Smooth muscle cell (in vitro differentiated cells): ENCODE data around the gene CDK14. TPM values are rescaled to one million over a fixed set of nuclear protein-coding genes. Genes with fewer than 3 reads are reported as not detected.

Source experiments
- DNase-seq: peaks from one replicate; lab custom pipeline; 2025; ENCODE audit not compliant: unreplicated experiment; lab: John Stamatoyannopoulos, UW
- H2AFZ ChIP-seq: fragments of 200-600 bp; sonication (generic); 2 replicates; pipeline ENCODE4 v1.6.0; 2016; ENCODE audit warnings: antibody characterized with exemption, low read depth, mild to moderate bottlenecking
- H3F3A ChIP-seq: fragments of 200-600 bp; sonication (generic); 2 replicates; pipeline ENCODE4 v1.6.0; 2017; ENCODE audit warnings: antibody characterized with exemption, low read depth
- H3K27ac ChIP-seq: fragments of 200-600 bp; sonication (generic); 2 replicates; pipeline ENCODE4 v1.5.1; 2016; ENCODE audit warnings: low read depth, mild to moderate bottlenecking
- H3K27me3 ChIP-seq: fragments of 200-600 bp; sonication (generic); 2 replicates; pipeline ENCODE4 v1.6.1; 2016; ENCODE audit warnings: low read depth, mild to moderate bottlenecking
- H3K36me3 ChIP-seq: fragments of 200-600 bp; sonication (generic); 2 replicates; pipeline ENCODE4 v1.5.1; 2016; ENCODE audit warnings: low read depth
- H3K4me1 ChIP-seq: fragments of 200-600 bp; sonication (generic); 2 replicates; pipeline ENCODE4 v1.5.1; 2016; ENCODE audit warnings: low read depth
- H3K4me2 ChIP-seq: fragments of 200-600 bp; sonication (generic); 2 replicates; pipeline ENCODE4 v1.6.0; 2016; ENCODE audit warnings: mild to moderate bottlenecking
- H3K4me3 ChIP-seq: fragments of 200-600 bp; sonication (generic); 2 replicates; pipeline ENCODE4 v1.5.1; 2016; ENCODE audit warnings: mild to moderate bottlenecking
- H3K79me2 ChIP-seq: fragments of 200-600 bp; sonication (generic); 2 replicates; pipeline ENCODE4 v1.6.0; 2016; ENCODE audit warnings: low read depth, mild to moderate bottlenecking
- H3K9ac ChIP-seq: fragments of 200-600 bp; sonication (generic); 2 replicates; pipeline ENCODE4 v1.6.0; 2016; ENCODE audit warnings: low read depth
- H3K9me3 ChIP-seq: fragments of 200-600 bp; sonication (generic); replicated peaks from 2 replicates; pipeline ENCODE4 v1.5.1; 2016; ENCODE audit warnings: low read depth
- H4K20me1 ChIP-seq: fragments of 200-600 bp; sonication (generic); 2 replicates; pipeline ENCODE4 v1.6.0; 2016; ENCODE audit warnings: low read depth
- WGBS: methylation state at CpG from one replicate; pipeline ENCODE4 v1.1.7; 2016; ENCODE audit warnings: low lambda C conversion rate; 5-methylcytosine and 5-hydroxymethylcytosine counted together
- polyA plus RNA-seq: library from polyadenylated mRNA; unstranded; fragments of >200 nt; fragmentation: Nextera tagmentation; extraction: Ambion mirVana; gene quantifications from 2 replicates; pipeline ENCODE4 v1.2.1, GENCODE V29; 2016
- total RNA-seq: library from RNA; depleted of rRNA; stranded (reverse); fragments of >200 nt; gene quantifications from 2 replicates; pipeline ENCODE4 v1.2.3, GENCODE V29; 2014
- TF ChIP-seq, protein P1 (sequence below): fragments of 200-600 bp; sonication (generic); IDR thresholded peaks from 2 replicates; pipeline ENCODE4 v1.5.1; 2017; ENCODE audit warnings: borderline replicate concordance, mild to moderate bottlenecking, antibody characterized with exemption; ENCODE audit not compliant: insufficient read depth, poor library complexity, severe bottlenecking

CDK14 gene
- total and polyA plus RNA-seq, 2 experiments from 2014 or later, result 4.1 to 5.3 TPM

DNA sequence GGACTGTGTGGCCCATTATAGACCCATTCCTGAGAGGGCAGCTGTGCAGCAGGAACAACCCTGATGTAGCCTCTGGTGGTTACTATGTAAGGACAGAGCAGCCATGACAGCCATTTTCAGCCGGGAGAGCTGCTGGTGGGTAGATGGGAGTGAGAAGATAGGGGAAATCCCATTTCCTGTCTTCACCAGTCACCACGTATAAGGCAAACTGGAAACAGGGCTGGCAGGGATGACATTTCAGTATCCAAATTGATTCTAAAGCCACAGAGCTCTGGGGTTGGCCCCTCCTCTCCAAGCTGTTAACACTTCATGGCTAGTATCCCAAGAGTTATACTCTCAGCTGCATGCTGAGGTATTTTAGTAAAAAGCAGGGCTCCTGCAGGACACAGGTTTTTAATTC lies 652.9 kb downstream of the CDK14 start:
- no peaks in the 10 kb centered on the region for H3K79me2 ChIP-seq
- no peak overlapping the region for H3K4me3 ChIP-seq
- peaks cover 13% of the 10 kb centered on the region for H3F3A ChIP-seq
- peak overlapping the region; percentile 31 for H3K4me2 ChIP-seq
- no peaks in the 10 kb centered on the region for H3K27me3 ChIP-seq
- no peak for DNase-seq
- H4K20me1 ChIP-seq, result no peaks in the 10 kb centered on the region
- 5% methylated on average over 2 of the region's 2 CpGs for WGBS
- no peaks in the 10 kb centered on the region for H3K9me3 ChIP-seq
- no peak overlapping the region for H3K9ac ChIP-seq
- no peaks in the 10 kb centered on the region for H3K36me3 ChIP-seq
- peak overlapping the region; percentile 20 for H2AFZ ChIP-seq
- no peaks in the 10 kb centered on the region for H3K4me1 ChIP-seq
- TF ChIP-seq, protein P1, sequence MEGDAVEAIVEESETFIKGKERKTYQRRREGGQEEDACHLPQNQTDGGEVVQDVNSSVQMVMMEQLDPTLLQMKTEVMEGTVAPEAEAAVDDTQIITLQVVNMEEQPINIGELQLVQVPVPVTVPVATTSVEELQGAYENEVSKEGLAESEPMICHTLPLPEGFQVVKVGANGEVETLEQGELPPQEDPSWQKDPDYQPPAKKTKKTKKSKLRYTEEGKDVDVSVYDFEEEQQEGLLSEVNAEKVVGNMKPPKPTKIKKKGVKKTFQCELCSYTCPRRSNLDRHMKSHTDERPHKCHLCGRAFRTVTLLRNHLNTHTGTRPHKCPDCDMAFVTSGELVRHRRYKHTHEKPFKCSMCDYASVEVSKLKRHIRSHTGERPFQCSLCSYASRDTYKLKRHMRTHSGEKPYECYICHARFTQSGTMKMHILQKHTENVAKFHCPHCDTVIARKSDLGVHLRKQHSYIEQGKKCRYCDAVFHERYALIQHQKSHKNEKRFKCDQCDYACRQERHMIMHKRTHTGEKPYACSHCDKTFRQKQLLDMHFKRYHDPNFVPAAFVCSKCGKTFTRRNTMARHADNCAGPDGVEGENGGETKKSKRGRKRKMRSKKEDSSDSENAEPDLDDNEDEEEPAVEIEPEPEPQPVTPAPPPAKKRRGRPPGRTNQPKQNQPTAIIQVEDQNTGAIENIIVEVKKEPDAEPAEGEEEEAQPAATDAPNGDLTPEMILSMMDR, result no peak
- peak overlapping the region; percentile 80 for H3K27ac ChIP-seq

DNA sequence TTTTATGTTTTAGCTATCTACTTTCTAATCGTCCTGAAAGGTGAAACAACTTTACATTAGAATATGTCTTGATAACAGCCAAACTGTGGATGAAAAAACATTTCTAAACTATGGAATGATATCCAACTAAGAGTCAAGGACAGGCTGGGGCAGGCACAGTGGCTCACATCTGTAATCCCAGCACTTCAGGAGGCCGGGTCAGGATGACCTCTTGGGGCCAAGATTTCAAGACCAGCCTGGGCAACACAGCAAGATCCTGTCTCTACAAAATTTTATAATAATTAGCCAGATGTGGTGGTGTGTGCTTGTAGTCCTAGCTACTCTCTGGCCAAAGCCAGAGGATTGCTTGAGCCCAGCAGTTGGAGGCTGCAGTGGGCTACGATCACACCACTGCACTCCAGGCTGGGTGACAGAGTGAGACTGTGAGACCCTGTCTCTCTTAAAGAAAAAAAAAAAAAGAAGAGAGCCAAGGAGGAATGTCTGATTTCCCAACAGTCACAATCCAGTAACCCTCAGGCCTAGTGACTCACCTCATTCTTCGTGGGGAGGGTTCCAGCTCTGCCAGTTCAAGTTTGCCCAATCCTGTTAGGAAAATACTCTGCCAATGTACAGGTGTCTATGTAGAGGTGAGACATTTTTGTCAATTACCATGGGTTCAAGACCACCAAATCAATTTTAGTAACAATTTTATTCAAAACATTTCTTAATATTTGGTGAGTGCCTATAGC lies 653.5 kb downstream of the CDK14 start:
- Histone ChIP-seq H4K20me1 (no peaks in the 10 kb centered on the region), H3K27ac (peak overlapping the region; percentile 80), H3K4me3 (no peak overlapping the region), H3K4me1 (no peaks in the 10 kb centered on the region), H3K27me3 (no peaks in the 10 kb centered on the region), H3K9ac (no peak overlapping the region), H3K79me2 (no peaks in the 10 kb centered on the region), H3F3A (peaks cover 13% of the 10 kb centered on the region), H3K36me3 (no peaks in the 10 kb centered on the region), H3K9me3 (no peaks in the 10 kb centered on the region), H2AFZ (peak overlapping the region; percentile 20), H3K4me2 (peak overlapping the region; percentile 31)
- TF ChIP-seq, protein P1, result no peak
- WGBS, result 40% methylated on average over 4 of the region's 4 CpGs
- DNase-seq, result no peak

DNA sequence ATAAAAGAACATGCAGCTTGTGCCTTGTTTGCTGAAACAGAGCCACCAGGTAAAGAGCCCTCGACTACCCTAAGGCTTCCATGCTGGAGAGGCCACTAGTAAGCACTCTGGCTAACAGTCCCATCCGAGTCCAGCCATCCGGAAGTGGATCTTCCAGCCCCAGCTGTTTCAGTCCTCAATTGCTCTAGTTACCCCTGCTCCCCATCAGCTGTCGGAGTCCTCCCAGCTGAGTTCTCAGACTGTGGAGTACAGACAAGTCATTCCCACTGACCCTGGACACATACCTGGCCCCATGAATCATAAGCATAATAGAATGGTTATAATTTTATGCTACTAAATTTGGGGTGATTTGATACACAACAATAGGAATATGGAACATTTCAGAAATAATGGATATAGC lies 654.6 kb downstream of the CDK14 start:
- Histone ChIP-seq H3K9ac (no peak overlapping the region), H3K36me3 (no peaks in the 10 kb centered on the region), H3K79me2 (no peaks in the 10 kb centered on the region), H3K4me3 (no peak overlapping the region), H2AFZ (no peak overlapping the region), H3K4me2 (no peak overlapping the region), H4K20me1 (no peaks in the 10 kb centered on the region), H3K27ac (no peak overlapping the region), H3K27me3 (no peaks in the 10 kb centered on the region), H3F3A (peaks cover 13% of the 10 kb centered on the region), H3K4me1 (no peaks in the 10 kb centered on the region), H3K9me3 (no peaks in the 10 kb centered on the region)
- DNase-seq, result no peak
- TF ChIP-seq, protein P1, result no peak
- WGBS, result 92% methylated on average over 4 of the region's 4 CpGs

DNA sequence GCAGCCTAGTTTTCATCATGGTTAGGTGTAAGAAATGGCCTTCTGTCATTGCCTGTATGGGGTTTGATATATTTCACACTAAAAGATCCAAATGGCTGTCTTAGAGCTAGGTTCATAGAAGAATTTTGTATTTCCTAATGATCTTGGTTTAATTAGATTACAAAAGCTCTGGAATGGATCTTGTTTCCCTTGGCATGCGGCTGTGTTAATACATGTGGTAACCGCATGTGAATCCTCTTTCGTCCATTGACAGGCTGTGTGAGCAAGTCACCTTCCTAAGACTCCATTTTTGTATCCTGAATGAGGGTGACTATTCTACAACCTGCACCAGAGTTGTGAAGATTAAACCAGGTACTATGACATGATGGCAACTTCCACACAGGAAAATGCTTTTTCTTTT lies 655.8 kb downstream of the CDK14 start:
- Histone ChIP-seq H3K4me2 (no peak overlapping the region), H3F3A (peaks cover 13% of the 10 kb centered on the region), H3K27ac (no peak overlapping the region), H4K20me1 (no peaks in the 10 kb centered on the region), H3K27me3 (no peaks in the 10 kb centered on the region), H2AFZ (no peak overlapping the region), H3K9me3 (no peaks in the 10 kb centered on the region), H3K79me2 (no peaks in the 10 kb centered on the region), H3K4me1 (no peaks in the 10 kb centered on the region), H3K4me3 (no peak overlapping the region), H3K9ac (no peak overlapping the region), H3K36me3 (no peaks in the 10 kb centered on the region)
- no peak for DNase-seq
- WGBS, result 92% methylated on average over 3 of the region's 3 CpGs
- TF ChIP-seq, protein P1, result no peak
